H1 (cell line): ENCODE measurements around the gene NME9. TPM values are rescaled to one million over a fixed set of nuclear protein-coding genes. Genes with fewer than 3 reads are reported as not detected.

ENCODE experiments used
- CTCF ChIA-PET: fragments of 300-600 bp; sonication (Branson Sonifier 250); formaldehyde crosslinking; loops from one replicate; lab custom pipeline; 2021; ENCODE audit not compliant: partially characterized antibody; lab: Charles Lee
- POLR2A ChIA-PET: fragments of 300-600 bp; sonication (Branson Sonifier 250); formaldehyde crosslinking; loops from one replicate; lab custom pipeline; 2021; ENCODE audit warnings: inconsistent platforms; ENCODE audit not compliant: partially characterized antibody; lab: Charles Lee
- DNase-seq, 2 experiments: peaks; one replicate each; pipeline versions ENCODE4 v3.0.0 to v3.0.0-alpha.2; 2010 to 2022; ENCODE audit warnings: low spot score in 2 of 2, low read depth in 1 of 2, mixed read lengths in 1 of 2
- FAIRE-seq: peaks from 2 replicates; lab custom pipeline; 2011; peaks lifted over from hg19 to GRCh38; lab: Jason Lieb, UNC
- H2AFZ ChIP-seq: 2 replicates; pipeline ENCODE4 v1.8.1; 2012; ENCODE audit warnings: low read length, inconsistent platforms
- H2AK5ac ChIP-seq: 2 replicates; pipeline ENCODE4 v1.6.1; 2013; ENCODE audit warnings: low read depth, low read length
- H2BK120ac ChIP-seq: replicated peaks from 2 replicates; pipeline ENCODE3; 2013; ENCODE audit warnings: low read depth, low read length, inconsistent platforms
- H2BK12ac ChIP-seq: 2 replicates; pipeline ENCODE4 v1.6.1; 2013; ENCODE audit warnings: low read depth, low read length
- H2BK15ac ChIP-seq: 2 replicates; pipeline ENCODE4 v1.6.1; 2013; ENCODE audit warnings: low read length
- H2BK20ac ChIP-seq: 2 replicates; pipeline ENCODE4 v1.6.1; 2013; ENCODE audit warnings: low read length
- H2BK5ac ChIP-seq: 2 replicates; pipeline ENCODE4 v1.6.1; 2013; ENCODE audit warnings: low read depth, low read length
- H3K14ac ChIP-seq: 2 replicates; pipeline ENCODE4 v1.6.1; 2013; ENCODE audit warnings: inconsistent platforms; ENCODE audit not compliant: insufficient read length
- H3K18ac ChIP-seq: 2 replicates; pipeline ENCODE4 v1.6.1; 2013; ENCODE audit warnings: low read length; ENCODE audit errors: extremely low read depth
- H3K23ac ChIP-seq: 2 replicates; pipeline ENCODE4 v1.6.1; 2013; ENCODE audit warnings: inconsistent platforms; ENCODE audit not compliant: insufficient read length
- H3K23me2 ChIP-seq: 2 replicates; pipeline ENCODE4 v1.6.1; 2013; ENCODE audit warnings: low read depth, low read length
- H3K27ac ChIP-seq: 2 replicates; pipeline ENCODE4 v1.6.1; 2011; ENCODE audit warnings: low read depth, low read length, inconsistent platforms
- H3K27me3 ChIP-seq, 4 experiments: replicated peaks in 1 of 4; 1 replicate in 1 of 4; 2 replicates in 3 of 4; pipeline versions ENCODE4 v1.6.1 to v1.8.1; 2011 to 2013; ENCODE audit warnings: low read length in 3 of 4, mild to moderate bottlenecking in 3 of 4, inconsistent platforms in 2 of 4, mixed read lengths in 2 of 4, moderate library complexity in 1 of 4; ENCODE audit not compliant: control insufficient read depth in 3 of 4, insufficient read depth in 3 of 4; ENCODE audit errors: extremely low read depth in 1 of 4
- H3K36me3 ChIP-seq, 4 experiments: 2 replicates each; pipeline versions ENCODE4 v1.6.1 to v1.8.1; 2011 to 2013; ENCODE audit warnings: mild to moderate bottlenecking in 4 of 4, low read length in 3 of 4, moderate library complexity in 2 of 4, control low read depth in 1 of 4, inconsistent platforms in 1 of 4; ENCODE audit not compliant: insufficient read depth in 4 of 4, control insufficient read depth in 2 of 4
- H3K4ac ChIP-seq: replicated peaks from 2 replicates; pipeline ENCODE3; 2013; ENCODE audit warnings: low read length, low read depth, mixed read lengths, inconsistent platforms; ENCODE audit not compliant: insufficient read length
- H3K4me1 ChIP-seq, 4 experiments: replicated peaks in 1 of 4; 1 replicate in 1 of 4; 2 replicates in 3 of 4; pipeline versions ENCODE4 v1.6.1 to v1.8.1; 2011 to 2013; ENCODE audit warnings: low read length in 3 of 4, inconsistent platforms in 2 of 4, mixed read lengths in 1 of 4; ENCODE audit not compliant: insufficient read depth in 4 of 4, control insufficient read depth in 3 of 4
- H3K4me2 ChIP-seq, 2 experiments: 2 replicates each; pipeline versions ENCODE4 v1.6.1 to v1.8.1; 2011 to 2013; ENCODE audit warnings: low read depth in 2 of 2, low read length in 2 of 2, control low read depth in 1 of 2, inconsistent platforms in 1 of 2, mild to moderate bottlenecking in 1 of 2; ENCODE audit not compliant: insufficient read depth in 1 of 2
- H3K4me3 ChIP-seq, 4 experiments: fragments of 200-600, 300-600 bp in 1 of 4; sonication (generic), shearing (Covaris generic), sonication (Bioruptor Twin) in 1 of 4; 2 replicates each; pipeline versions ENCODE4 v1.5.1 to v1.8.1; 2011 to 2016; ENCODE audit warnings: low read length in 4 of 4, low read depth in 3 of 4, control low read depth in 2 of 4, inconsistent platforms in 2 of 4, mild to moderate bottlenecking in 2 of 4, mixed read lengths in 1 of 4, moderate library complexity in 1 of 4; ENCODE audit not compliant: insufficient read depth in 2 of 4; ENCODE audit errors: extremely low read depth in 1 of 4
- H3K56ac ChIP-seq: replicated peaks from 2 replicates; pipeline ENCODE3; 2013; ENCODE audit warnings: low read depth, mild to moderate bottlenecking, mixed read lengths, low read length, inconsistent platforms; ENCODE audit not compliant: insufficient read length
- H3K79me1 ChIP-seq: 2 replicates; pipeline ENCODE4 v1.6.1; 2013; ENCODE audit warnings: low read depth, low read length, control low read depth
- H3K79me2 ChIP-seq, 2 experiments: 2 replicates each; pipeline versions ENCODE4 v1.6.1 to v1.8.1; 2012 to 2013; ENCODE audit warnings: low read length in 2 of 2, mild to moderate bottlenecking in 2 of 2, inconsistent platforms in 1 of 2; ENCODE audit not compliant: insufficient read depth in 2 of 2, control insufficient read depth in 1 of 2
- H3K9ac ChIP-seq, 4 experiments: replicated peaks in 1 of 4; 1 replicate in 1 of 4; 2 replicates in 3 of 4; pipeline versions ENCODE4 v1.6.1 to v1.8.1; 2011 to 2013; ENCODE audit warnings: low read depth in 3 of 4, low read length in 3 of 4, control low read depth in 2 of 4, mild to moderate bottlenecking in 2 of 4, moderate library complexity in 2 of 4, inconsistent platforms in 1 of 4; ENCODE audit errors: extremely low read depth in 1 of 4
- H3K9me3 ChIP-seq, 2 experiments: 2 replicates each; pipeline versions ENCODE4 v1.6.1 to v1.8.1; 2012 to 2013; ENCODE audit warnings: mild to moderate bottlenecking in 2 of 2, moderate library complexity in 2 of 2, control low read depth in 1 of 2, inconsistent platforms in 1 of 2, low read depth in 1 of 2, low read length in 1 of 2, mixed read lengths in 1 of 2; ENCODE audit not compliant: insufficient read depth in 2 of 2
- H4K20me1 ChIP-seq, 2 experiments: replicated peaks in 1 of 2; 2 replicates each; pipeline versions ENCODE3 to v1.8.1; 2011 to 2013; ENCODE audit warnings: inconsistent platforms in 2 of 2, low read length in 2 of 2, mild to moderate bottlenecking in 1 of 2; ENCODE audit not compliant: insufficient read depth in 2 of 2, control insufficient read depth in 1 of 2
- H4K5ac ChIP-seq: 2 replicates; pipeline ENCODE4 v1.6.1; 2013; ENCODE audit warnings: low read length, low read depth, mixed read lengths, inconsistent platforms; ENCODE audit not compliant: insufficient read length
- H4K8ac ChIP-seq: 2 replicates; pipeline ENCODE4 v1.8.0; 2013; ENCODE audit warnings: mild to moderate bottlenecking, moderate library complexity, low read length, inconsistent platforms; ENCODE audit not compliant: insufficient read depth; ENCODE audit errors: extremely low read depth
- H4K91ac ChIP-seq: replicated peaks from 2 replicates; pipeline ENCODE3; 2013; ENCODE audit warnings: low read length, mixed read lengths, inconsistent platforms; ENCODE audit not compliant: insufficient read length
- ASH2L ChIP-seq: fragments of 200-600, 300-600 bp; sonication (generic); IDR thresholded peaks from one replicate; pipeline ENCODE4 v1.7.1; 2017; ENCODE audit warnings: low read length
- CHD2 ChIP-seq: IDR thresholded peaks from 2 replicates; pipeline ENCODE4 v1.6.1; 2012; ENCODE audit warnings: low read length, improper control_type of control experiment
- JUN ChIP-seq: IDR thresholded peaks from 2 replicates; pipeline ENCODE4 v1.6.1; 2011; ENCODE audit warnings: low read depth, mild to moderate bottlenecking, improper control_type of control experiment, low read length
- WGBS, 2 experiments: shearing (Covaris generic) in 1 of 2; methylation state at CpG; one replicate each; pipeline versions ENCODE4 v1.1.6 to v1.1.7; 2013 to 2015; ENCODE audit warnings: low lambda C conversion rate in 2 of 2, mixed read lengths in 2 of 2, inconsistent platforms in 1 of 2, low coverage in 1 of 2, missing lambda C conversion rate in 1 of 2; ENCODE audit not compliant: insufficient replicate concordance in 2 of 2, insufficient coverage in 1 of 2, insufficient read length in 1 of 2; ENCODE audit errors: extremely low coverage in 1 of 2, missing lambda C conversion rate in 1 of 2; 5-methylcytosine and 5-hydroxymethylcytosine counted together
- polyA plus RNA-seq, 7 experiments: library from polyadenylated mRNA; depleted of rRNA in 3 of 7; stranded (reverse) in 5 of 7; unstranded in 2 of 7; fragments of >200 nt in 5 of 7; fragments of 200-250 nt in 2 of 7; gene quantifications; 1 replicate in 5 of 7; 2 replicates in 1 of 7; 4 replicates in 1 of 7; pipeline versions ENCODE4 v1.2.1 to v1.2.3, GENCODE V29; 2011 to 2013; ENCODE audit warnings: missing spikeins in 2 of 7, mixed read lengths in 2 of 7
- total RNA-seq: library from RNA; stranded (reverse); fragmentation: NEBNext Ultra II Directional; extraction: Animal tissue kit (Norgen Biotek cat#: 25700); gene quantifications from 2 replicates; pipeline ENCODE4 v1.2.1, GENCODE V29; 2021
- TF ChIP-seq, protein P1 (sequence below): IDR thresholded peaks from 2 replicates; pipeline ENCODE4 v1.6.1; 2012; ENCODE audit warnings: inconsistent platforms
- TF ChIP-seq, protein P2 (sequence below), 3 experiments: IDR thresholded peaks; 1 replicate in 2 of 3; 2 replicates in 1 of 3; pipeline versions ENCODE4 v1.5.1 to v1.6.1; 2011; ENCODE audit warnings: low read length in 3 of 3, mild to moderate bottlenecking in 3 of 3, inconsistent platforms in 2 of 3, low read depth in 1 of 3, moderate library complexity in 1 of 3; ENCODE audit not compliant: insufficient read depth in 1 of 3; ENCODE audit errors: control extremely low read depth in 1 of 3

The NME9 gene
- total and polyA plus RNA-seq, 2 of the 8 experiments (the other 6 are each of a cell fraction or from before 2014, with no cell fraction given): 0.11 TPM; not detected in 1

DNA sequence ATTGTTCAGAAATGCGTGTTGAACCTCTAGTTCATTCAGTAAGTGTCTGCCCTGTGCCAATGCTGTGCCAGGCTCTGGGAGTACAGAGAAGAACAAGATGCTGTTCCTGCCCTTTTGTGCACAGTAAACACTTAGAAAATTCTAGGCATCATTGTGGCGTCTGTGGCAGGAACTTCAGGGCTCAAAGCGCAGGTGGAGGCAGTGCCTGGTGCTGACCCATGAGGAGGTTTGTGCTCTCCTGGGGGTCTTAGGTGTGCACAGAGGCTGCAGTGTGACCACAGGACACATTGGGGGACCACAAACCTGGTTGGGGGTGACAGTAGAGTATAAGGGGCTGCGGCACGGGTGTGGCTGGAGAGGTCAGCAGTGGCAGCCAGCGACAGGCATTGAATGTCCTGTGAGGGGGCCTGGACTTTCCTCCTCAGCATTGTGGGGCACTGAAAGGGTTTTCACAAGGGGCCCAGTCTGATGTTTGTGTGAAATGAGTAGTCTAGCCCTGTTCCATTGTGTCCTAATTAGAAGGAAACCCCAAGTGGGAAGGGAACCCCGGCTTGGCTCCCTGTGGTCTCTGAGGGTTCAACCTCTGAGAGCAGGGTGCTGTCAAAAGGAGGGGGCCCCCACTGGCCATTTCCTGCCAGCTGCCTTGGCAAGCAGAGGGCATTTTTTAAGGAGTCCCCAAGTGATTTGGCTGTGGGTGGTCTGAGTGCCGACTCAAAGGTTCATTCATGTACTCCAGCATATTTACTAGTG lies 39.7 kb upstream of the NME9 start:
- Histone ChIP-seq H3K14ac (no peak overlapping the region), H3K27ac (no peak overlapping the region), H3K9ac (no peak overlapping the region), H2BK120ac (no peak overlapping the region), H3K23me2 (no peaks in the 10 kb centered on the region), H3K79me1 (peaks cover 2% of the 10 kb centered on the region; the same call in 1 of the 2 replicates), H3K4me1 (no peaks in the 10 kb centered on the region; a peak in 1 of 7 replicates), H4K20me1 (no peaks in the 10 kb centered on the region), H2BK15ac (no peak overlapping the region), H2BK20ac (no peak overlapping the region), H3K27me3 (no peaks in the 10 kb centered on the region; a peak in 1 of 7 replicates), H2AFZ (no peak overlapping the region), H2BK5ac (no peak overlapping the region), H3K79me2 (no peaks in the 10 kb centered on the region), H3K4me2 (no peak overlapping the region), H4K8ac (no peak overlapping the region; the same call in none of the 2 replicates), H3K9me3 (no peaks in the 10 kb centered on the region), H2BK12ac (no peak overlapping the region), H3K23ac (no peak overlapping the region), H3K18ac (no peak overlapping the region), H2AK5ac (no peak overlapping the region), H4K91ac (no peak overlapping the region), H4K5ac (no peak overlapping the region), H3K4me3 (no peak overlapping the region), H3K4ac (no peak overlapping the region), H3K36me3 (no peaks in the 10 kb centered on the region), H3K56ac (no peak overlapping the region)
- DNase-seq: no peak
- no peak for FAIRE-seq
- WGBS, 2 experiments: 88% methylated on average over 8 of the region's 8 CpGs; no CpG with 5 or more reads in 1 of the 2 experiments
- CTCF ChIA-PET: interaction anchor here (0.6 to 4.3 kb wide), 7 partner anchors 16 to 998 kb away, joined by 3 to 25 read pairs (median 4); no protein-coding TSS in a partner anchor
- POLR2A ChIA-PET: interaction anchor here (1.5 kb wide), 1 partner anchor 25 kb away, joined by 3 read pairs; no protein-coding TSS in a partner anchor
- TF ChIP-seq JUN (no peak), CHD2 (no peak), ASH2L (no peak)
- TF ChIP-seq, protein P1, sequence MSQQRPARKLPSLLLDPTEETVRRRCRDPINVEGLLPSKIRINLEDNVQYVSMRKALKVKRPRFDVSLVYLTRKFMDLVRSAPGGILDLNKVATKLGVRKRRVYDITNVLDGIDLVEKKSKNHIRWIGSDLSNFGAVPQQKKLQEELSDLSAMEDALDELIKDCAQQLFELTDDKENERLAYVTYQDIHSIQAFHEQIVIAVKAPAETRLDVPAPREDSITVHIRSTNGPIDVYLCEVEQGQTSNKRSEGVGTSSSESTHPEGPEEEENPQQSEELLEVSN: no peak
- TF ChIP-seq, protein P2, sequence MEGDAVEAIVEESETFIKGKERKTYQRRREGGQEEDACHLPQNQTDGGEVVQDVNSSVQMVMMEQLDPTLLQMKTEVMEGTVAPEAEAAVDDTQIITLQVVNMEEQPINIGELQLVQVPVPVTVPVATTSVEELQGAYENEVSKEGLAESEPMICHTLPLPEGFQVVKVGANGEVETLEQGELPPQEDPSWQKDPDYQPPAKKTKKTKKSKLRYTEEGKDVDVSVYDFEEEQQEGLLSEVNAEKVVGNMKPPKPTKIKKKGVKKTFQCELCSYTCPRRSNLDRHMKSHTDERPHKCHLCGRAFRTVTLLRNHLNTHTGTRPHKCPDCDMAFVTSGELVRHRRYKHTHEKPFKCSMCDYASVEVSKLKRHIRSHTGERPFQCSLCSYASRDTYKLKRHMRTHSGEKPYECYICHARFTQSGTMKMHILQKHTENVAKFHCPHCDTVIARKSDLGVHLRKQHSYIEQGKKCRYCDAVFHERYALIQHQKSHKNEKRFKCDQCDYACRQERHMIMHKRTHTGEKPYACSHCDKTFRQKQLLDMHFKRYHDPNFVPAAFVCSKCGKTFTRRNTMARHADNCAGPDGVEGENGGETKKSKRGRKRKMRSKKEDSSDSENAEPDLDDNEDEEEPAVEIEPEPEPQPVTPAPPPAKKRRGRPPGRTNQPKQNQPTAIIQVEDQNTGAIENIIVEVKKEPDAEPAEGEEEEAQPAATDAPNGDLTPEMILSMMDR (IDR thresholded peaks at IDR 0.05; ENCODE audit: control extremely low read depth in 1 of 3, insufficient read depth in 1 of 3, low read depth in 1 of 3, low read length in 3 of 3): no peak
